Neural cell (in vitro differentiated cells): ENCODE data around the gene CDH12. TPM values are rescaled to one million over a fixed set of nuclear protein-coding genes. Genes with fewer than 3 reads are reported as not detected.

ENCODE experiments used
- H2AFZ ChIP-seq: fragments of 200-600, 300-800 bp; sonication (generic), shearing (Covaris generic); 2 replicates; pipeline ENCODE4 v1.6.0; 2014; ENCODE audit warnings: low read depth, mild to moderate bottlenecking, antibody characterized with exemption, low read length, moderate library complexity
- H3F3A ChIP-seq: fragments of 200-600 bp; shearing (Covaris generic); 2 replicates; pipeline ENCODE4 v1.6.1; 2016; ENCODE audit warnings: mild to moderate bottlenecking, moderate library complexity, mixed read lengths, antibody characterized with exemption, low read length; ENCODE audit not compliant: insufficient read depth, poor library complexity, severe bottlenecking
- H3K27ac ChIP-seq: fragments of 200-600, 300-800 bp; sonication (generic), shearing (Covaris generic); 2 replicates; pipeline ENCODE4 v1.5.1; 2014; ENCODE audit warnings: mild to moderate bottlenecking, low read length, moderate library complexity
- H3K27me3 ChIP-seq: fragments of 300-800, 200-600 bp; sonication (generic), shearing (Covaris generic); 2 replicates; pipeline ENCODE4 v1.6.0; 2014; ENCODE audit warnings: mild to moderate bottlenecking, low read depth, low read length, moderate library complexity; ENCODE audit not compliant: insufficient read depth
- H3K36me3 ChIP-seq: fragments of 300-800, 200-600 bp; sonication (generic), shearing (Covaris generic); 2 replicates; pipeline ENCODE4 v1.5.1; 2014; ENCODE audit warnings: mild to moderate bottlenecking, antibody characterized with exemption, low read length, moderate library complexity; ENCODE audit not compliant: insufficient read depth
- H3K4me2 ChIP-seq: fragments of 300-800, 200-600 bp; sonication (generic), shearing (Covaris generic); 2 replicates; pipeline ENCODE4 v1.6.0; 2014; ENCODE audit warnings: mild to moderate bottlenecking, low read length
- H3K4me3 ChIP-seq: fragments of 300-800, 200-600 bp; sonication (generic), shearing (Covaris generic); 2 replicates; pipeline ENCODE4 v1.5.1; 2014; ENCODE audit warnings: mild to moderate bottlenecking, low read length, moderate library complexity
- H3K79me2 ChIP-seq: fragments of 200-600 bp; shearing (Covaris generic); replicated peaks from 2 replicates; pipeline ENCODE4 v1.6.0; 2014; ENCODE audit warnings: mild to moderate bottlenecking, low read length, moderate library complexity; ENCODE audit not compliant: insufficient read depth
- H3K9ac ChIP-seq: fragments of 300-800, 200-600 bp; sonication (generic), shearing (Covaris generic); 2 replicates; pipeline ENCODE4 v1.6.1; 2016; ENCODE audit warnings: mild to moderate bottlenecking, low read length, mixed read lengths
- H3K9me2 ChIP-seq: fragments of 200-600 bp; shearing (Covaris generic); 2 replicates; pipeline ENCODE4 v1.6.1; 2016; ENCODE audit warnings: mild to moderate bottlenecking, low read length, mixed read lengths; ENCODE audit not compliant: insufficient read depth
- H3K9me3 ChIP-seq: fragments of 200-600, 300-800 bp; sonication (generic), shearing (Covaris generic); 2 replicates; pipeline ENCODE4 v1.6.1; 2016; ENCODE audit warnings: mild to moderate bottlenecking, mixed run types, low read length, moderate library complexity, mixed read lengths
- H4K20me1 ChIP-seq: fragments of 200-600 bp; shearing (Covaris generic); 2 replicates; pipeline ENCODE4 v1.6.1; 2016; ENCODE audit warnings: mild to moderate bottlenecking, mixed run types; ENCODE audit not compliant: insufficient read depth
- CTCF ChIP-seq: fragments of 450-650 bp; IDR thresholded peaks from 2 replicates; pipeline ENCODE4 v1.5.1; 2014; ENCODE audit warnings: antibody characterized with exemption, mild to moderate bottlenecking, moderate library complexity; ENCODE audit not compliant: poor library complexity, severe bottlenecking
- EP300 ChIP-seq: fragments of 450-650 bp; conservative IDR thresholded peaks from 2 replicates; pipeline ENCODE4 v1.6.1; 2014; ENCODE audit warnings: antibody characterized with exemption, mild to moderate bottlenecking, moderate library complexity; ENCODE audit not compliant: poor library complexity, severe bottlenecking
- EZH2 ChIP-seq: fragments of 200-600, 300-800 bp; shearing (Covaris generic), sonication (generic); IDR thresholded peaks from 2 replicates; pipeline ENCODE4 v1.6.1; 2014; ENCODE audit warnings: antibody characterized with exemption, low read length, borderline replicate concordance, mild to moderate bottlenecking; ENCODE audit not compliant: insufficient read depth, poor library complexity, severe bottlenecking
- MXI1 ChIP-seq: fragments of 450-650 bp; conservative IDR thresholded peaks from 2 replicates; pipeline ENCODE4 v1.6.1; 2014; ENCODE audit warnings: antibody characterized with exemption, mild to moderate bottlenecking; ENCODE audit not compliant: poor library complexity, severe bottlenecking
- POLR2AphosphoS5 ChIP-seq: IDR thresholded peaks from 2 replicates; pipeline ENCODE4 v1.6.1; 2012
- RAD21 ChIP-seq: fragments of 450-650 bp; conservative IDR thresholded peaks from 2 replicates; pipeline ENCODE4 v1.6.1; 2014; ENCODE audit warnings: antibody characterized with exemption, mild to moderate bottlenecking, moderate library complexity
- REST ChIP-seq: IDR thresholded peaks from 2 replicates; pipeline ENCODE4 v1.6.1; 2012; ENCODE audit warnings: borderline replicate concordance
- SMC3 ChIP-seq: fragments of 450-650 bp; conservative IDR thresholded peaks from 2 replicates; pipeline ENCODE4 v1.6.1; 2014; ENCODE audit warnings: antibody characterized with exemption, mild to moderate bottlenecking, moderate library complexity; ENCODE audit not compliant: poor library complexity
- TAF1 ChIP-seq: IDR thresholded peaks from 2 replicates; pipeline ENCODE4 v1.6.1; 2012; ENCODE audit warnings: low read depth
- polyA plus RNA-seq: library from polyadenylated mRNA; depleted of rRNA; stranded (reverse); fragments of >200 nt; gene quantifications from 2 replicates; pipeline ENCODE4 v1.2.3, GENCODE V29; 2014

CDH12 gene
- polyA plus RNA-seq, 1 donor from 2014 or later, result 2.1 TPM

GRCh38 chr5:22719842-22720241 is 133.3 kb downstream of the CDH12 start:
- Histone ChIP-seq H3K9me3 (peaks cover 3% of the 10 kb centered on the region), H2AFZ (no peak overlapping the region), H3K27ac (no peak overlapping the region), H3K9me2 (no peaks in the 10 kb centered on the region), H3K4me2 (no peak overlapping the region), H4K20me1 (no peaks in the 10 kb centered on the region), H3K27me3 (no peaks in the 10 kb centered on the region), H3K36me3 (no peaks in the 10 kb centered on the region), H3F3A (no peaks in the 10 kb centered on the region), H3K9ac (no peak overlapping the region), H3K4me3 (no peak overlapping the region), H3K79me2 (no peaks in the 10 kb centered on the region)
- TF ChIP-seq EZH2 (no peak), RAD21 (no peak), EP300 (no peak)

GRCh38 chr5:22710660-22711059 is 142.5 kb downstream of the CDH12 start:
- Histone ChIP-seq H3K27me3 (no peaks in the 10 kb centered on the region), H2AFZ (no peak overlapping the region), H4K20me1 (no peaks in the 10 kb centered on the region), H3K4me2 (no peak overlapping the region), H3K79me2 (no peaks in the 10 kb centered on the region), H3K9me3 (no peaks in the 10 kb centered on the region), H3K36me3 (no peaks in the 10 kb centered on the region), H3K4me3 (no peak overlapping the region), H3K27ac (no peak overlapping the region), H3K9me2 (no peaks in the 10 kb centered on the region), H3K9ac (no peak overlapping the region), H3F3A (no peaks in the 10 kb centered on the region)
- TF ChIP-seq EP300 (no peak), RAD21 (no peak), TAF1 (no peak), REST (no peak), MXI1 (no peak), SMC3 (no peak), EZH2 (no peak), CTCF (no peak), POLR2AphosphoS5 (no peak)

GRCh38 chr5:22709743-22710142 is 143.4 kb downstream of the CDH12 start:
- H3K9ac ChIP-seq, result no peak overlapping the region

More at GRCh38 chr5:22709743-22710142, 143.4 kb downstream of the CDH12 start:
- Histone ChIP-seq H3K27ac (no peak overlapping the region), H3F3A (no peaks in the 10 kb centered on the region), H3K27me3 (no peaks in the 10 kb centered on the region), H3K36me3 (no peaks in the 10 kb centered on the region), H4K20me1 (no peaks in the 10 kb centered on the region), H2AFZ (no peak overlapping the region), H3K4me3 (no peak overlapping the region), H3K79me2 (no peaks in the 10 kb centered on the region), H3K9me3 (no peaks in the 10 kb centered on the region), H3K4me2 (no peak overlapping the region), H3K9me2 (no peaks in the 10 kb centered on the region)
- TF ChIP-seq REST (no peak), MXI1 (no peak), CTCF (no peak), EP300 (no peak), EZH2 (no peak), TAF1 (no peak), RAD21 (no peak), POLR2AphosphoS5 (no peak), SMC3 (no peak)
